GM23338 (cell line): ENCODE data around the gene CKB.
A peak's percentile ranks its signal among the peaks of the same experiment; 100 is the strongest.

Experiments
- CREB1 ChIP-seq: fragments of 250-450 bp; sonication (Bioruptor Pico); IDR thresholded peaks from 2 replicates; pipeline ENCODE4 v1.5.0; 2020; ENCODE audit warnings: low read depth, mild to moderate bottlenecking, moderate library complexity
- EZH2 ChIP-seq: fragments of 200-600 bp; sonication (generic); IDR thresholded peaks from one replicate; pipeline ENCODE4 v1.8.0; 2017; ENCODE audit warnings: antibody characterized with exemption, mild to moderate bottlenecking, low read depth; ENCODE audit not compliant: unreplicated experiment
- EZH2phosphoT487 ChIP-seq: fragments of 200-600 bp; sonication (generic); IDR thresholded peaks from one replicate; pipeline ENCODE4 v1.8.1; 2018; ENCODE audit warnings: antibody characterized with exemption; ENCODE audit not compliant: unreplicated experiment
- POLR2AphosphoS5 ChIP-seq: IDR thresholded peaks from 2 replicates; pipeline ENCODE4 v1.6.1; 2016; ENCODE audit warnings: antibody characterized with exemption, low read depth
- STAT1 ChIP-seq: IDR thresholded peaks from one replicate; pipeline ENCODE4 v1.6.1; 2016; ENCODE audit warnings: antibody characterized with exemption; ENCODE audit not compliant: unreplicated experiment
- ZNF331 ChIP-seq: fragments of 250-450 bp; sonication (Bioruptor Pico); IDR thresholded peaks from 2 replicates; pipeline ENCODE4 v1.5.0; 2020; ENCODE audit warnings: low read depth, mild to moderate bottlenecking, moderate library complexity
- TF ChIP-seq, protein P1 (sequence below), 2 experiments: fragments of 200-600 bp in 1 of 2; sonication (generic) in 1 of 2; conservative IDR thresholded peaks; 2 replicates each; pipeline versions ENCODE4 v1.5.1 to v1.6.1; 2016 to 2017; ENCODE audit warnings: antibody characterized with exemption in 2 of 2, low read depth in 2 of 2, mild to moderate bottlenecking in 2 of 2, moderate library complexity in 1 of 2
- TF ChIP-seq, protein P2 (sequence below): IDR thresholded peaks from one replicate; pipeline ENCODE4 v1.6.1; 2018; ENCODE audit warnings: antibody characterized with exemption; ENCODE audit not compliant: unreplicated experiment

GRCh38 chr14:103561381-103562178 lies 39.0 kb upstream of the CKB start:
- TF ChIP-seq, protein P1, sequence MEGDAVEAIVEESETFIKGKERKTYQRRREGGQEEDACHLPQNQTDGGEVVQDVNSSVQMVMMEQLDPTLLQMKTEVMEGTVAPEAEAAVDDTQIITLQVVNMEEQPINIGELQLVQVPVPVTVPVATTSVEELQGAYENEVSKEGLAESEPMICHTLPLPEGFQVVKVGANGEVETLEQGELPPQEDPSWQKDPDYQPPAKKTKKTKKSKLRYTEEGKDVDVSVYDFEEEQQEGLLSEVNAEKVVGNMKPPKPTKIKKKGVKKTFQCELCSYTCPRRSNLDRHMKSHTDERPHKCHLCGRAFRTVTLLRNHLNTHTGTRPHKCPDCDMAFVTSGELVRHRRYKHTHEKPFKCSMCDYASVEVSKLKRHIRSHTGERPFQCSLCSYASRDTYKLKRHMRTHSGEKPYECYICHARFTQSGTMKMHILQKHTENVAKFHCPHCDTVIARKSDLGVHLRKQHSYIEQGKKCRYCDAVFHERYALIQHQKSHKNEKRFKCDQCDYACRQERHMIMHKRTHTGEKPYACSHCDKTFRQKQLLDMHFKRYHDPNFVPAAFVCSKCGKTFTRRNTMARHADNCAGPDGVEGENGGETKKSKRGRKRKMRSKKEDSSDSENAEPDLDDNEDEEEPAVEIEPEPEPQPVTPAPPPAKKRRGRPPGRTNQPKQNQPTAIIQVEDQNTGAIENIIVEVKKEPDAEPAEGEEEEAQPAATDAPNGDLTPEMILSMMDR (conservative IDR thresholded peaks at IDR 0.05; ENCODE audit: low read depth in 2 of 2): no peak
- TF ChIP-seq EZH2phosphoT487 (no peak), EZH2 (no peak), ZNF331 (CRISPR knock-in tag) (no peak), POLR2AphosphoS5 (no peak), STAT1 (no peak), CREB1 (CRISPR knock-in tag) (peak; percentile 35)
- TF ChIP-seq, protein P2, sequence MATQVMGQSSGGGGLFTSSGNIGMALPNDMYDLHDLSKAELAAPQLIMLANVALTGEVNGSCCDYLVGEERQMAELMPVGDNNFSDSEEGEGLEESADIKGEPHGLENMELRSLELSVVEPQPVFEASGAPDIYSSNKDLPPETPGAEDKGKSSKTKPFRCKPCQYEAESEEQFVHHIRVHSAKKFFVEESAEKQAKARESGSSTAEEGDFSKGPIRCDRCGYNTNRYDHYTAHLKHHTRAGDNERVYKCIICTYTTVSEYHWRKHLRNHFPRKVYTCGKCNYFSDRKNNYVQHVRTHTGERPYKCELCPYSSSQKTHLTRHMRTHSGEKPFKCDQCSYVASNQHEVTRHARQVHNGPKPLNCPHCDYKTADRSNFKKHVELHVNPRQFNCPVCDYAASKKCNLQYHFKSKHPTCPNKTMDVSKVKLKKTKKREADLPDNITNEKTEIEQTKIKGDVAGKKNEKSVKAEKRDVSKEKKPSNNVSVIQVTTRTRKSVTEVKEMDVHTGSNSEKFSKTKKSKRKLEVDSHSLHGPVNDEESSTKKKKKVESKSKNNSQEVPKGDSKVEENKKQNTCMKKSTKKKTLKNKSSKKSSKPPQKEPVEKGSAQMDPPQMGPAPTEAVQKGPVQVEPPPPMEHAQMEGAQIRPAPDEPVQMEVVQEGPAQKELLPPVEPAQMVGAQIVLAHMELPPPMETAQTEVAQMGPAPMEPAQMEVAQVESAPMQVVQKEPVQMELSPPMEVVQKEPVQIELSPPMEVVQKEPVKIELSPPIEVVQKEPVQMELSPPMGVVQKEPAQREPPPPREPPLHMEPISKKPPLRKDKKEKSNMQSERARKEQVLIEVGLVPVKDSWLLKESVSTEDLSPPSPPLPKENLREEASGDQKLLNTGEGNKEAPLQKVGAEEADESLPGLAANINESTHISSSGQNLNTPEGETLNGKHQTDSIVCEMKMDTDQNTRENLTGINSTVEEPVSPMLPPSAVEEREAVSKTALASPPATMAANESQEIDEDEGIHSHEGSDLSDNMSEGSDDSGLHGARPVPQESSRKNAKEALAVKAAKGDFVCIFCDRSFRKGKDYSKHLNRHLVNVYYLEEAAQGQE: no peak
